SK-N-SH treated with all-trans-retinoic acid at 6 μM for 48 hours (cell line): ENCODE measurements around the gene ZNF672.
A peak's percentile ranks its signal among the peaks of the same experiment; 100 is the strongest.

ENCODE experiments used
- ATAC-seq: fragments of 200-7000 bp; cut with Tn5 transposase; 3 replicates; pipeline ENCODE4 v1.9.1; 2020; ENCODE audit warnings: mild to moderate bottlenecking, moderate library complexity
- ARNTL ChIP-seq: fragments of 450-650 bp; formaldehyde crosslinking; IDR thresholded peaks from 2 replicates; pipeline ENCODE4 v1.5.0; 2020; ENCODE audit warnings: low read depth, mild to moderate bottlenecking, moderate library complexity, borderline replicate concordance
- CREB5 ChIP-seq: fragments of 250-450 bp; sonication (Bioruptor Pico); IDR thresholded peaks from 2 replicates; pipeline ENCODE4 v1.5.1; 2020; ENCODE audit warnings: low read depth, mild to moderate bottlenecking, moderate library complexity
- CSRNP3 ChIP-seq: fragments of 250-450 bp; sonication (Bioruptor Pico); IDR thresholded peaks from 2 replicates; pipeline ENCODE4 v1.5.1; 2021; ENCODE audit warnings: mild to moderate bottlenecking, moderate library complexity
- ISL1 ChIP-seq: fragments of 250-450 bp; sonication (Bioruptor Pico); IDR thresholded peaks from 2 replicates; pipeline ENCODE4 v2.1.2; 2022; ENCODE audit warnings: mild to moderate bottlenecking, moderate library complexity
- OSR1 ChIP-seq: fragments of 250-450 bp; sonication (Bioruptor Pico); IDR thresholded peaks from 2 replicates; pipeline ENCODE4 v1.8.0; 2022; ENCODE audit warnings: moderate library complexity, mild to moderate bottlenecking, inconsistent platforms
- PATZ1 ChIP-seq: fragments of 250-450 bp; sonication (Bioruptor Pico); IDR thresholded peaks from 2 replicates; pipeline ENCODE4 v1.8.0; 2020; ENCODE audit warnings: mild to moderate bottlenecking, moderate library complexity, borderline replicate concordance
- PPARA ChIP-seq: fragments of 250-450 bp; sonication (Bioruptor Pico); IDR thresholded peaks from 2 replicates; pipeline ENCODE4 v1.5.0; 2020; ENCODE audit warnings: mild to moderate bottlenecking, borderline replicate concordance
- TOX ChIP-seq: fragments of 250-450 bp; sonication (Bioruptor Pico); IDR thresholded peaks from 2 replicates; pipeline ENCODE4 v1.8.0; 2021; ENCODE audit warnings: mild to moderate bottlenecking, moderate library complexity, borderline replicate concordance
- TSHZ2 ChIP-seq: fragments of 250-450 bp; sonication (Bioruptor Pico); IDR thresholded peaks from 2 replicates; pipeline ENCODE4 v1.5.0; 2020; ENCODE audit warnings: mild to moderate bottlenecking, moderate library complexity
- ZFP3 ChIP-seq: fragments of 250-450 bp; sonication (Bioruptor Pico); IDR thresholded peaks from 2 replicates; pipeline ENCODE4 v1.5.0; 2020; ENCODE audit warnings: mild to moderate bottlenecking, moderate library complexity
- ZFP30 ChIP-seq: fragments of 450-650 bp; formaldehyde crosslinking; IDR thresholded peaks from 2 replicates; pipeline ENCODE4 v1.5.0; 2022; ENCODE audit warnings: mild to moderate bottlenecking, moderate library complexity
- ZNF565 ChIP-seq: fragments of 450-650 bp; formaldehyde crosslinking; conservative IDR thresholded peaks from 2 replicates; pipeline ENCODE4 v1.5.0; 2020; ENCODE audit warnings: low read depth, mild to moderate bottlenecking, moderate library complexity
- ZNF70 ChIP-seq: fragments of 450-650 bp; formaldehyde crosslinking; IDR thresholded peaks from 2 replicates; pipeline ENCODE4 v1.5.0; 2020; ENCODE audit warnings: mild to moderate bottlenecking, moderate library complexity
- ZNF8 ChIP-seq: fragments of 450-650 bp; formaldehyde crosslinking; IDR thresholded peaks from 2 replicates; pipeline ENCODE4 v1.5.0; 2020; ENCODE audit warnings: mild to moderate bottlenecking, moderate library complexity

The ZNF672 gene

GRCh38 chr1:248862695-248862997 lies 24.6 kb downstream of the ZNF672 start (continued):
- TF ChIP-seq PATZ1 (CRISPR knock-in tag), result no peak

- TF ChIP-seq ISL1 (CRISPR knock-in tag) (no peak), ZFP3 (CRISPR knock-in tag) (0 out of 2 replicates have a peak, but pooled peaks have one; percentile 41), TSHZ2 (CRISPR knock-in tag) (0 out of 2 replicates have a peak, but pooled peaks have one; percentile 21)
- ATAC-seq, result peak; percentile 83
These were observed 25.2 kb downstream of the ZNF672 start for GRCh38 chr1:248862998-248863881.

- no peak for ATAC-seq
- no peak for TF ChIP-seq TOX (CRISPR knock-in tag)
- TF ChIP-seq PPARA, result no peak
- TF ChIP-seq, all 23 proteins: peak for 0
These were observed 33.9 kb downstream of the ZNF672 start for GRCh38 chr1:248871837-248872401.

GRCh38 chr1:248872752-248873408 lies 34.9 kb downstream of the ZNF672 start:
- no peak for TF ChIP-seq CREB5
- no peak for TF ChIP-seq PPARA
- TF ChIP-seq TOX (CRISPR knock-in tag), result no peak
- no peak for TF ChIP-seq ZFP30 (CRISPR knock-in tag)
- TF ChIP-seq TSHZ2 (CRISPR knock-in tag), result no peak
- no peak for TF ChIP-seq ISL1 (CRISPR knock-in tag)
- no peak for TF ChIP-seq ZNF70 (CRISPR knock-in tag)
- TF ChIP-seq ZFP3 (CRISPR knock-in tag), result no peak
- no peak for TF ChIP-seq CSRNP3
- TF ChIP-seq OSR1 (CRISPR knock-in tag), result no peak
- TF ChIP-seq ARNTL, result no peak
- TF ChIP-seq ZNF565 (CRISPR knock-in tag), result no peak
- no peak for TF ChIP-seq ZNF8 (CRISPR knock-in tag)
- ATAC-seq, result peak; percentile 80
